ENCODE measurements around the gene KIF26B.

- TF ChIP-seq, protein P1, sequence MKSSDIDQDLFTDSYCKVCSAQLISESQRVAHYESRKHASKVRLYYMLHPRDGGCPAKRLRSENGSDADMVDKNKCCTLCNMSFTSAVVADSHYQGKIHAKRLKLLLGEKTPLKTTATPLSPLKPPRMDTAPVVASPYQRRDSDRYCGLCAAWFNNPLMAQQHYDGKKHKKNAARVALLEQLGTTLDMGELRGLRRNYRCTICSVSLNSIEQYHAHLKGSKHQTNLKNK (CRISPR knock-in tag; IDR thresholded peaks at IDR 0.05): no peak
- TF ChIP-seq, protein P2, sequence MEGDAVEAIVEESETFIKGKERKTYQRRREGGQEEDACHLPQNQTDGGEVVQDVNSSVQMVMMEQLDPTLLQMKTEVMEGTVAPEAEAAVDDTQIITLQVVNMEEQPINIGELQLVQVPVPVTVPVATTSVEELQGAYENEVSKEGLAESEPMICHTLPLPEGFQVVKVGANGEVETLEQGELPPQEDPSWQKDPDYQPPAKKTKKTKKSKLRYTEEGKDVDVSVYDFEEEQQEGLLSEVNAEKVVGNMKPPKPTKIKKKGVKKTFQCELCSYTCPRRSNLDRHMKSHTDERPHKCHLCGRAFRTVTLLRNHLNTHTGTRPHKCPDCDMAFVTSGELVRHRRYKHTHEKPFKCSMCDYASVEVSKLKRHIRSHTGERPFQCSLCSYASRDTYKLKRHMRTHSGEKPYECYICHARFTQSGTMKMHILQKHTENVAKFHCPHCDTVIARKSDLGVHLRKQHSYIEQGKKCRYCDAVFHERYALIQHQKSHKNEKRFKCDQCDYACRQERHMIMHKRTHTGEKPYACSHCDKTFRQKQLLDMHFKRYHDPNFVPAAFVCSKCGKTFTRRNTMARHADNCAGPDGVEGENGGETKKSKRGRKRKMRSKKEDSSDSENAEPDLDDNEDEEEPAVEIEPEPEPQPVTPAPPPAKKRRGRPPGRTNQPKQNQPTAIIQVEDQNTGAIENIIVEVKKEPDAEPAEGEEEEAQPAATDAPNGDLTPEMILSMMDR (IDR thresholded peaks at IDR 0.05): no peak
- TF ChIP-seq ARID4B (CRISPR knock-in tag; IDR thresholded peaks at IDR 0.05; ENCODE audit: borderline replicate concordance) (no peak), JUN (CRISPR knock-in tag; IDR thresholded peaks at IDR 0.05) (no peak), ESRRA (CRISPR knock-in tag; IDR thresholded peaks at IDR 0.05; ENCODE audit: borderline replicate concordance) (no peak), IRF1 (CRISPR knock-in tag; IDR thresholded peaks at IDR 0.05) (no peak), NFYB (CRISPR knock-in tag; conservative IDR thresholded peaks at IDR 0.05; ENCODE audit: low read depth) (no peak), GRHL2 (CRISPR knock-in tag; IDR thresholded peaks at IDR 0.05; ENCODE audit: insufficient replicate concordance, severe bottlenecking) (no peak), FOXP1 (CRISPR knock-in tag; IDR thresholded peaks at IDR 0.05; ENCODE audit: borderline replicate concordance) (no peak), PRRX2 (CRISPR knock-in tag; IDR thresholded peaks at IDR 0.05) (no peak), AFF4 (CRISPR knock-in tag; IDR thresholded peaks at IDR 0.05; ENCODE audit: borderline replicate concordance) (no peak), SP1 (CRISPR knock-in tag; conservative IDR thresholded peaks at IDR 0.05) (no peak)
- TF ChIP-seq, protein P3, sequence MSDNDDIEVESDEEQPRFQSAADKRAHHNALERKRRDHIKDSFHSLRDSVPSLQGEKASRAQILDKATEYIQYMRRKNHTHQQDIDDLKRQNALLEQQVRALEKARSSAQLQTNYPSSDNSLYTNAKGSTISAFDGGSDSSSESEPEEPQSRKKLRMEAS (CRISPR knock-in tag; IDR thresholded peaks at IDR 0.05): no peak
Observed at GRCh38 chr1:245469006-245469405, 314.2 kb downstream of the KIF26B start.
